Astrocyte of the spinal cord (primary cell): Measurements from ENCODE around the gene CACNA1C.

Experiments used
- DNase-seq: peaks from one replicate; pipeline ENCODE4 v3.0.0; 2011; ENCODE audit warnings: low read depth, low spot score
- H3K4me3 ChIP-seq: 2 replicates; pipeline ENCODE4 v1.5.1; 2011; ENCODE audit warnings: low read depth, mild to moderate bottlenecking, low read length, moderate library complexity
- CTCF ChIP-seq: IDR thresholded peaks from 2 replicates; pipeline ENCODE4 v1.5.1; 2012; ENCODE audit warnings: low read depth, mild to moderate bottlenecking, low read length, inconsistent platforms
- in situ Hi-C: cut with HindIII; loops from 2 replicates; pipeline ENCODE4 v1.10.0; 2017; ENCODE audit warnings: low sequenced_read_pairs

Gene CACNA1C

DNA sequence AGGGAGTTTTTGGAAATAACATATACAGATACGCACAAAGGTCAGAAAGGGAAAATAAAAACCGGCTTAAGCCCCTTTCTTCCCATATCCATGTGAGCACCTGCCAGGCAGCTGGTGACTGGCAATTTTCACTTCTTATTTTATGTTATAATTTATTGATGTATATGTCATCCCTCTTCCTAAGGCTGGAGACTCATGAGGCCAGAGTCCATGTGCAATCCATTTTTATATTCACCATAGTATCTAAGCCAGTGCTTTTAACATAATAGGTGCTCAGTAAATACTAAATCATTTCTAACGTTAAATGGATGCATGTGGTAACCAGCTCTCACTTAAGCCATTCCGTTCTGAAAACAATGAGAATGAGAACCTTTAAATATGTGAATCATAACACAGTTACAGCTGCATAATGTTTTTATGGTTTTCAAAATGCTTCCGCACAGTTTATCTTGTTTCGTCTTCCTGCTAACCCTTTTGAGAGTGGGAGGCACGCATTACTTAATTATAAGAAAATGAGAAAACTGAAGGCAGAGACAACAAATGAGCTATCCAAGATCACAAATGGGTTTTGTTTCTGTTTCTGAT is 178.3 kb downstream of the CACNA1C start:
- no peak overlapping the region for H3K4me3 ChIP-seq
- in situ Hi-C loops = no loop called here
- no peak for DNase-seq
- TF ChIP-seq CTCF = no peak

DNA sequence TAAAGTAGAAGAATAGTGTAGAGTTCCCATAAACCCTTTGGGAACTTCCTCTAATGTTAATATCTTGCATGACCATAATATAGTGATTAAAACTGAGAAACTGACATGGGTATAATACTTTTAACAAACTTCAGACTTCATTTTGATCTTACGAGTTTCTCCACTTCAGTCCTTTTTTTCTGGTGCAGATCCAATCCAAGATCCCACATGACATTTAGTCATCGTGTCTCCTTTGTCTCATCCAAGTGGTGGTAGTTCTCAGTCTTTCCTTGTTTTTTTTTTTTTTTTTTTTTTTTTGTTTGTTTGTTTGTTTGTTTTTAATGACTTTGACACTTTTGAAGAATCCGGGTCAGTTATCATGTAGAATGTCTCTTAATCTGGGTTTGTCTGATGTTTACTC is 179.2 kb downstream of the CACNA1C start:
- H3K4me3 ChIP-seq = no peak overlapping the region
- no peak for DNase-seq
- no peak for TF ChIP-seq CTCF
- in situ Hi-C loops = no loop called here

- TF ChIP-seq CTCF = no peak
- DNase-seq = no peak
- H3K4me3 ChIP-seq = no peak overlapping the region
- in situ Hi-C loops = no loop called here
These were observed 180.2 kb downstream of the CACNA1C start for GRCh38 chr12:2233034-2233433.

DNA sequence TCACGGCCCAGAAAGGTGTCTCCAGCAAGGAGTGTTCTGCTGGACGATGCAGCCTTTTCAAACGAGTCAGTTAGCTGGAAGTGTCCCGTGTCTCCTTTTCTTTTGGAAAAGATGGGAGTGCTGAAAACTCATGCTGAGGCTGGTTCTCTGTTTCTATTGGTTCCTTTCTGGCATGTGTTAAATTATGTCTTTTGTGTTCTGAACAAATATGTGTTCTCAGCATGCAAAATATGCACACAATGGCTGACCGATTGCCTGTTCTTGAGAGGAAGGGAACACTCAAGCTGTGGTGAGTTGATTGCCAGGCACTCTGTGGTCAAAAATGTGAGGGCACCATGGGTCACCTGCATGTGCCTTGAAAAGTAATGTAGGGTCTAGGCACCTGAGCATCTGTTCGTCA is 181.3 kb downstream of the CACNA1C start:
- no peak for DNase-seq
- H3K4me3 ChIP-seq = no peak overlapping the region
- in situ Hi-C loops = no loop called here
- no peak for TF ChIP-seq CTCF

DNA sequence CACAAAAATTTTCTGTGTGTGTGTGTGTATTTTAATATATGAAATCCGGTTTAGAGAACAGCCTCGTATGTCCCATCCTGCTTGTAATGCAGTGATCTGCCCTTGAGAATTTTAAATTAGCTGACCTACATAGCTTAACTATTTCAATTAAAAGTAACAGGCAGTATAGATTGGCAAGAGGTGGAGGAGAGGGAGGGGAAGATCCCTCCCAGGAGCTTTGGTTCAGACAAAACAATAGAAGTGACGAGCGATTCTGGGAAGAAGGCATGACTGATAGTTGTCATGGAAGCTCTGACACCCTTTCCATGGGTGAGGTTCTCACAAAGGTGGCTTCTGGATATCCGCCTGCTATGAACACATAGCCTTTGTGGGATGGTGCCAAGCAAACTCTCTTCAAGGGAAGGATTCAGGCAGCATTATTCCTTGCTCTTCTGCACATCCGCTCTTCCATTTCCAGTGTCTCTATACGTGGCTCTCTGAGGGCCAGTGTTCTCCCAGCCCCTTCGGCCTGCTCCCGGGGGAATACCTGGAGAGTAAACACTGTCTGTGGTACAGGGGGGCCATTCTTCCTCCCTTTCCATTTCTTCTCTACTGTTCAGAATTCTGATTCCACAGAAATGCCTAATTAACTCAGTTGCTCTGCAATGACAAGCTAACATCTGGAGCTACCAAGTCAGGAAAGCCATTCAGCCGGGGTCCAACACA is 182.0 kb downstream of the CACNA1C start:
- TF ChIP-seq CTCF = no peak
- DNase-seq = no peak
- in situ Hi-C loops = no loop called here
- H3K4me3 ChIP-seq = no peak overlapping the region

DNA sequence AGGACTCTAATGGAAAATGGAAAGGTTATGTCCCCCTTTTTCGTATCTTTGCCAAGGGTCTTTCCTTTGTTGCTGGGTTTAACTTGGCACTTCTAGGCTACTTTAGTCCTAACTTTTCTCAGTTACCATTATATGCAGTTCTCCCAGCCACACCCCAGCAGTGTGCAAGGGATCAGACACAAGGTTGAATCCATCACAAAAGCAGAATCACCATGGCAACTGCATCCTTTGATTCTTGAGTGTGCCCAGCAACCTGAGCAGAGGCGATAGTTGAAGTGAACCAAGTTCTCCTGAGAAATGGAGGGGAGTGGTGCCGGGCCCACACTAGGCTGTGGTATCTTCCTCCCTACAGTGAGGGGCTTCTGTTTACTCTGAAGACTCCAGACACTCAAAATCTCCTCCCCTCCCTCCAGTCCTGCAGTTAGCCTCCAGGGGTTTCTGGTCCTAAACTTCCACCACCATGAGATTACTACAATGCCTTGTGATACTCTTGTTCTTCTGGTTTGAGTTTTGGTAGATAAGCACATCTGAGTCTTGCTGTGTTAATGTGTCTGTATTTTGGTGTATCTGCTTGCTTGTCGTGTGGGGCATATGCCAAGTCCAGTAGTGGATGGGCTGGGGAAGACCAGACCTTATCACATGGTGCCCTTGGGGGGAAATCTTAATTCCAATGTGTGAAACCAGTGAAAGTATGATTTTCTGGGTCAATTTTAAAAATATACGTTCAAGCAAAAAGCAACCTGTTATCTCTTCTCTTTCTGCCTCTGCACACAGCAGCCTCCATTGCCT is 183.9 kb downstream of the CACNA1C start:
- H3K4me3 ChIP-seq = no peak overlapping the region
- TF ChIP-seq CTCF = no peak
- in situ Hi-C loops = no loop called here
- DNase-seq = no peak
